Thymus (tissue), 11 donors: ENCODE data around the gene KIF26A. TPM values are rescaled to one million over a fixed set of nuclear protein-coding genes. Genes with fewer than 3 reads are reported as not detected.

Experiments
- DNase-seq, 9 donors: peaks; one replicate each; pipeline ENCODE4 v3.0.0-alpha.2; 2013; ENCODE audit warnings: low spot score in 9 of 9, low read depth in 6 of 9, missing footprints in 1 of 9
- H3K27ac ChIP-seq, 2 donors: one replicate each; pipeline ENCODE4 v1.5.1; 2013; ENCODE audit warnings: control low read depth in 1 of 2, low read depth in 1 of 2, low read length in 1 of 2, mild to moderate bottlenecking in 1 of 2, moderate library complexity in 1 of 2
- H3K27me3 ChIP-seq, 2 donors: one replicate each; pipeline ENCODE4 v1.5.1; 2013; ENCODE audit warnings: low read length in 1 of 2; ENCODE audit not compliant: control insufficient read depth in 2 of 2, insufficient read depth in 1 of 2
- H3K36me3 ChIP-seq, 2 donors: one replicate each; pipeline ENCODE4 v1.5.1; 2013; ENCODE audit warnings: low read length in 1 of 2, mild to moderate bottlenecking in 1 of 2, moderate library complexity in 1 of 2; ENCODE audit not compliant: control insufficient read depth in 2 of 2, insufficient read depth in 2 of 2
- H3K4me1 ChIP-seq, 2 donors: one replicate each; pipeline ENCODE4 v1.5.1; 2013; ENCODE audit warnings: low read length in 2 of 2; ENCODE audit not compliant: control insufficient read depth in 2 of 2, insufficient read depth in 2 of 2
- H3K4me3 ChIP-seq, 2 donors: one replicate each; pipeline ENCODE4 v1.5.1; 2013; ENCODE audit warnings: low read length in 2 of 2, control low read depth in 1 of 2, mild to moderate bottlenecking in 1 of 2
- H3K9me3 ChIP-seq, 2 donors: one replicate each; pipeline ENCODE4 v1.5.1; 2013; ENCODE audit warnings: low read length in 1 of 2, mild to moderate bottlenecking in 1 of 2; ENCODE audit not compliant: control insufficient read depth in 2 of 2, insufficient read depth in 1 of 2
- WGBS: extraction: QIAGEN DNeasy Blood & Tissue Kit; methylation state at CpG from one replicate; pipeline ENCODE4 v1.1.7; 2013; 5-methylcytosine and 5-hydroxymethylcytosine counted together
- polyA plus RNA-seq: library from polyadenylated mRNA; stranded (reverse); fragments of 200-250 nt; gene quantifications from one replicate; pipeline ENCODE4 v1.2.3, GENCODE V29; 2013
- total RNA-seq: library from RNA; stranded (reverse); fragments of 120-200 nt; gene quantifications from one replicate; pipeline ENCODE4 v1.2.4, GENCODE V29; 2013
- donor health status: healthy.

Gene KIF26A
- total and polyA plus RNA-seq, 2 donors = 1.7 TPM

- WGBS = 85% methylated on average over 16 of the region's 16 CpGs
- no peak overlapping the region for H3K4me3 ChIP-seq
- no peaks in the 10 kb centered on the region for H3K9me3 ChIP-seq
- DNase-seq = no peak
- no peaks in the 10 kb centered on the region for H3K4me1 ChIP-seq
- H3K36me3 ChIP-seq = no peaks in the 10 kb centered on the region
- H3K27ac ChIP-seq = no peak overlapping the region
- no peaks in the 10 kb centered on the region for H3K27me3 ChIP-seq
Observed at GRCh38 chr14:104101086-104101621, 37.2 kb upstream of the KIF26A start.

DNA sequence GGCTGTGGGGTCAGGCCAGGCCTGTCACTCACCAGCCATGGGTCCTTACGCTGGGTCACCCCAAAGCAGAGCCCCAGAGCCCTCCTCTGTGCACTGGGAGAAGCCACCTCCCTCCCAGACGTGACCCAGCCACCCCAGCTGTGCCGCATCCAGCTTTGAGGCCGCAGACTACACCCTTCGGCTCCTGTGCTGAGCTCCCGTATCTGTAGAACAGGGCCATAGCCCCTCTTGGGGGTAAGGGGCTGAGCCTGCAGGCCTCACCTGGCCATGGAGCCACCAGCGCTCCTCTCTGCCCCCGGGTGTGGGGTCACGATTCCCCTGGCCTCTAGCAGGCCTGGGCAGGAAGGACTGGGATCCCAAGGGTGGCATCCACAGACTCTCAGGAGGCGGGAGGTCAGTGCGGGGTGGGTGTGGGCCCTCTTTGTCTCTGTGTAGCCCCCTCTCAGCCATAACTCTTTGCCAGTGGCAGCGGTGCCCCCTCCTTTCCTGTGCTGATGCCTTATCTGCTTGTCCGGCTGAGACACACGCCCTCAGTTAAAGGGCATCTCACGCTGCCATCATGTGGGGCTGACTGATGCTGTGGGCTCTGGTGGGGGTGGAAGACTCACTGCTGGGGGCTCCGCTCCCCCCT is 36.6 kb upstream of the KIF26A start:
- no peak overlapping the region for H3K27ac ChIP-seq
- no peak for DNase-seq
- no peak overlapping the region for H3K4me3 ChIP-seq
- no peaks in the 10 kb centered on the region for H3K27me3 ChIP-seq
- H3K36me3 ChIP-seq = no peaks in the 10 kb centered on the region
- no peaks in the 10 kb centered on the region for H3K9me3 ChIP-seq
- WGBS = 93% methylated on average over 16 of the region's 16 CpGs
- H3K4me1 ChIP-seq = no peaks in the 10 kb centered on the region

DNA sequence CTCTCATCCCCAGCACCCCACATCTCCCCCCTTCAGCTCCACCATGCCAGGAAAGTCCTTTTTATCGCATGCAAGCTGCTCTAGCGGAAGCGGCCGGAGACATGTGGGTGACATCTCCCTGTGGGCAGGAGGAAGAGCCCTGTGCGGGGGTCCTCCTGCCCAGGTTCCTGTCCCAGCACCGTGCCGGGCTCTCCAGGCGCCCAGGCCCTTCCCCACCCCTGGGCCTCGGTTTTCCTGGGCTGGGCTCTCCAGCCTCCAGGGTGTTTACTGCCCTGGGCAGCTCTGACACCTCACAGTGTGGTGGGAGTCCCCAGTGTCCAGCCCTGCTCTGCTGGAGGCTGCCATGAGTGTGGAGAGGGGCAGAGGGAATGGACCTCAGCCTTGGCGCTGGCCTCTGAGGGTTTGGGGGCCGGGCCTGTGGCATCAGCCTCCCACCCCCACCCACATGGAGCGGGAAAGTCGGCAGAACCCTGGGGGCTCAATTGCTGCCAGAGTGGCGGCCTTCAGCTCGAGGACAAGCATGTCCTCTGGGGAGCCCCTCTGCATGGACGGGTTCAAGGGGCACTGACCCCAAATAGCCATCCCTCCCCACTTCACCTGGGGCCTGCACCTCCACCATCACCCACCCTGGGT is 36.0 kb upstream of the KIF26A start:
- no peak overlapping the region for H3K27ac ChIP-seq
- H3K27me3 ChIP-seq = no peaks in the 10 kb centered on the region
- H3K9me3 ChIP-seq = no peaks in the 10 kb centered on the region
- no peaks in the 10 kb centered on the region for H3K4me1 ChIP-seq
- no peak for DNase-seq
- H3K4me3 ChIP-seq = no peak overlapping the region
- H3K36me3 ChIP-seq = no peaks in the 10 kb centered on the region
- WGBS = 87% methylated on average over 16 of the region's 16 CpGs

DNA sequence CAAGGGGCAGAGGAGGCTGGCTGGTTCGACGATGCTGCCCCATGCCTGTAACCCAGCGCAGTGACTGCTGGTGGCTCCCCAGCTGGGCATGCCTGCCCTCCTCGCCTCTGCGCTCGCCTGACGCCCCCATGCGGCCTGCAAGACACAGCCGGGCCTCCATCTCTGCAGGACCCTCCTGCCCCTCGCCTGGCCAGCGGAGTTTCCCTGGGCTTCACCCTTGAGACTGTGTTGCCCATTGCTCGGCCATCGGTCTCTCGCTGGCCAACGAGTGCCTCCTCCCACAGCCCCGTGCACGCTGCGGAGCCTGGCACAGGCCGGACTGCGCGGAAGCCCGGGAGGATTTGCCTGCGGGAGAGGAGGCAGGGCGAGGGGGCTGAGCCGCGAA is 35.3 kb upstream of the KIF26A start:
- DNase-seq = no peak

DNA sequence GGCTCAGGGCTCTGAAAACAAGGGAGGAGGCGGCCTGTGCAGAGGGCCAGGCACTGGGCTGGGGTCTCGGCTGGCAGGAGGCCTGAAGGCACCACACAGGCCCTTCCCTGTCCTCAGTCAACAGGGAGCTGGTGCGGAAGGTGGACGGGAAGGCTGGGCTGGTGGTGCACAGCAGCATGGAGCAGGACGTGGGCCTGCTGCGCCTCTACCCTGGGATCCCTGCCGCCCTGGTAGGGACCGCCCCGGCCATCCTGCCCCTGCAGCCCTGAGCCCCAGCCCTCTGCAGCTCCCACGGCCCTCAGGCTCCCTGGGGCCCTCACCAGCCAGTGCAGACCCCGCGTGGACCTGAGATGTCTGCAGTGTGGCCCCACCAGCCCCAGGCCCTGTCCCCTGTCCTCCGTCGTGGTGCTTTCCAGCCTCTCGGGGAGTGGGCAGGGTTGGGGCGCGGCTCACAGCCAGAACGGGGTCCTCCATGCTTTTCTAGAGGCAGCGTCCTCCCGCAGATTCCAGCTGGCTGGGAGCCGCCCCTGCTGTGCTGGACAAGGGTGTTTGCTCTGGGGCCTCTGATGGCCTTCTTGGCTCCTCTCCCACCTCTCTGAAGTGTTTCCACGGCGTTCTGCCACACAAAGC is 34.8 kb upstream of the KIF26A start:
- 90% methylated on average over 23 of the region's 23 CpGs for WGBS
- H3K4me1 ChIP-seq = no peaks in the 10 kb centered on the region

More for the DNA sequence above, 35.3 kb upstream of the KIF26A start:
- Histone ChIP-seq H3K36me3 (no peaks in the 10 kb centered on the region), H3K4me3 (no peak overlapping the region), H3K27ac (no peak overlapping the region), H3K4me1 (no peaks in the 10 kb centered on the region), H3K27me3 (no peaks in the 10 kb centered on the region), H3K9me3 (no peaks in the 10 kb centered on the region)
- whole genome bisulfite sequencing = 91% methylated on average over 26 of the region's 26 CpGs

DNA sequence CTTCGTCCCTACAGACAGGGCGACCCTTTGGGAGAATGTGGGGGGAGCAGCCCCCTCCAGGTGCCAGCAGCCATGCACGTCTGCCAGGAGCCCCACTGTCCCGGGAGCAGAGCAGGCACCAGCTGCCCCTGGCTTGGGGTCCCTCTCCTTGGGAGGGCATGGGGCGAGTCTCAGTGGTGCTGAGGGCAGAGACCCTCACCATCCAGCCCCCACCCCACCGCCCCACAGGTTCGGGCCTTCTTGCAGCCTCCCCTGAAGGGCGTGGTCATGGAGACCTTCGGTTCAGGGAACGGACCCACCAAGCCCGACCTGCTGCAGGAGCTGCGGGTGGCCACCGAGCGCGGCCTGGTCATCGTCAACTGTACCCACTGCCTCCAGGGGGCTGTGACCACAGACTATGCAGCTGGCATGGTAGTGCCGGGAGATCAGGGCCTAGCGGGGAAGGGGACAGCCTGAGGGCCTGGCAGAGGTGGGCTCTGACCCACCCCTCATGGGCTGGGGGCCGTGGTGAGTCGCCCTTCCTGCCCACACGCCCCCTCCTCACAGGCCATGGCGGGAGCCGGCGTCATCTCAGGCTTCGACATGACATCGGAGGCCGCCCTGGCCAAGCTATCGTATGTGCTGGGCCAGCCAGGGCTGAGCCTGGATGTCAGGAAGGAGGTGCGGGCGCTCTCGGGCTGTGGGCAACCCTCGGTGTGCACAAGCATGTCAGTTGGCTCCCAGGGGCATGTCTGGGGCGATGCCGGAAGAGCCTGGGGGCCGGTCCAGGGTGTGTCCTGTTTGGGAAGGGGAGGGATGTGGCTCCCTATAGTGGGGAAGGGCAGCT is 34.1 kb upstream of the KIF26A start:
- no peaks in the 10 kb centered on the region for H3K4me1 ChIP-seq
- WGBS = 89% methylated on average over 35 of the region's 35 CpGs
- DNase-seq = no peak
- no peak overlapping the region for H3K27ac ChIP-seq
- H3K4me3 ChIP-seq = no peak overlapping the region
- H3K27me3 ChIP-seq = no peaks in the 10 kb centered on the region
- H3K36me3 ChIP-seq = no peaks in the 10 kb centered on the region
- H3K9me3 ChIP-seq = no peaks in the 10 kb centered on the region

More for the DNA sequence above, 34.8 kb upstream of the KIF26A start:
- Histone ChIP-seq H3K36me3 (no peaks in the 10 kb centered on the region), H3K9me3 (no peaks in the 10 kb centered on the region), H3K27me3 (no peaks in the 10 kb centered on the region), H3K27ac (no peak overlapping the region), H3K4me3 (no peak overlapping the region)
- no peak for DNase-seq

DNA sequence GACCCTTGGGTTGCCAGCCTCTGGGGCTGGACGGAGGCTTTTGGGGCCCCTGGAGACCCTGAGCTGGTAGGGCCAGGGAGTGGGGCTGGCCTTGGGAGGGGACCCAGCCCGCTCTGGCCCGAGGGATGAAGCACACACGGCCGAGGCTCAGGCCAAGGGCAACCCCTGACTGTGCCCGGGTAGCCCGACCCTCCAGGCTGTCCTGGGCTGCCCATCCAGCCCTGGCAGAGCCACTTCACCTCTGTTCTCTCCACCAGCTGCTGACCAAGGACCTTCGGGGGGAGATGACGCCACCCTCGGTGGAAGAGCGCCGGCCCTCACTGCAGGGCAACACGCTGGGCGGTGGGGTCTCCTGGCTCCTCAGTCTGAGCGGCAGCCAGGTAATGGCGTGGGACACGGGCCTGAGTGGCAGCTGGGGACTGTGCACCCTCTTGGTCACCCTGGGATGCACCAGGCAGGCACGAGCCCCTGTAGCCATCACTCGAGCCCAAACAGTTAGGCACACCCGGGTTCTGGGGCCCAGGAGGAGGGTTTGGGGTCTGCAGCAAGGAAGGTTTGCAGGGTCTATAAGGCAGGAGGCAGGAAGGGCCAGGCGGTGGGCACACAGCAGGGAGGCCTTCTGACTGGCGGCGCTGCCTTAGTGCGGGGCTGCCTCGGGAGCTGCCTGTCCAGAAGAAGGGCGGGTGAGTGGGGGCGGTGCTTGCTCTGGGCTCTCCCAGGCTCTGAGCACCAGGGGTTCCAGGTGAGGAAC is 33.1 kb upstream of the KIF26A start:
- Histone ChIP-seq H3K36me3 (no peaks in the 10 kb centered on the region), H3K9me3 (no peaks in the 10 kb centered on the region), H3K27ac (no peak overlapping the region), H3K4me1 (no peaks in the 10 kb centered on the region), H3K27me3 (no peaks in the 10 kb centered on the region), H3K4me3 (no peak overlapping the region)
- WGBS = 91% methylated on average over 27 of the region's 27 CpGs
- no peak for DNase-seq

- Histone ChIP-seq H3K36me3 (no peaks in the 10 kb centered on the region), H3K4me3 (no peak overlapping the region), H3K4me1 (no peaks in the 10 kb centered on the region), H3K9me3 (no peaks in the 10 kb centered on the region), H3K27ac (no peak overlapping the region), H3K27me3 (no peaks in the 10 kb centered on the region)
- whole genome bisulfite sequencing = 90% methylated on average over 18 of the region's 18 CpGs
- no peak for DNase-seq
Observed at GRCh38 chr14:104105822-104106470, 32.4 kb upstream of the KIF26A start.
